ENCODE measurements around the gene C3orf20.

- TF ChIP-seq CTCF (IDR thresholded peaks at IDR 0.05), result no peak
- TF ChIP-seq POLR2A (IDR thresholded peaks at IDR 0.05), result no peak
Measured at GRCh38 chr3:14758959-14759358, 84.0 kb downstream of the C3orf20 start.

All from heart left ventricle (tissue), 13 donors.